HG02571 (cell line): Measurements from ENCODE around the gene CDH1.

Source experiments
- ATAC-seq: cut with Tn5 transposase; IDR thresholded peaks from one replicate; pipeline ENCODE4 v1.9.1; 2021; ENCODE audit warnings: mild to moderate bottlenecking, moderate library complexity; ENCODE audit not compliant: unreplicated experiment

The CDH1 gene

GRCh38 chr16:68759062-68759461 is 22.0 kb downstream of the CDH1 start:
- no peak for ATAC-seq

GRCh38 chr16:68760671-68761275 is 23.7 kb downstream of the CDH1 start:
- ATAC-seq = peak; percentile 47

GRCh38 chr16:68762996-68763756 is 26.1 kb downstream of the CDH1 start:
- no peak for ATAC-seq

- no peak for ATAC-seq
Measured at GRCh38 chr16:68764862-68765261, 27.8 kb downstream of the CDH1 start.

GRCh38 chr16:68767581-68767980 is 30.5 kb downstream of the CDH1 start:
- no peak for ATAC-seq

GRCh38 chr16:68768175-68768574 is 31.1 kb downstream of the CDH1 start:
- ATAC-seq = no peak

- no peak for ATAC-seq
Measured at GRCh38 chr16:68768771-68769170, 31.7 kb downstream of the CDH1 start.

GRCh38 chr16:68770671-68771070 is 33.6 kb downstream of the CDH1 start:
- ATAC-seq = no peak

GRCh38 chr16:68772030-68772681 is 35.1 kb downstream of the CDH1 start:
- ATAC-seq = no peak

- no peak for ATAC-seq
Measured at GRCh38 chr16:68772871-68773270, 35.8 kb downstream of the CDH1 start.

GRCh38 chr16:68774982-68775634 is 38.0 kb downstream of the CDH1 start:
- no peak for ATAC-seq

GRCh38 chr16:68776821-68777485 is 39.9 kb downstream of the CDH1 start:
- peak; percentile 77 for ATAC-seq

- ATAC-seq = no peak
Measured at GRCh38 chr16:68778551-68779231, 41.6 kb downstream of the CDH1 start.

- no peak for ATAC-seq
Measured at GRCh38 chr16:68779891-68780290, 42.8 kb downstream of the CDH1 start.

GRCh38 chr16:68781784-68782183 is 44.7 kb downstream of the CDH1 start:
- no peak for ATAC-seq

GRCh38 chr16:68782198-68783174 is 45.4 kb downstream of the CDH1 start:
- peak; percentile 80 for ATAC-seq

- no peak for ATAC-seq
Measured at GRCh38 chr16:68784226-68784625, 47.1 kb downstream of the CDH1 start.

- no peak for ATAC-seq
Measured at GRCh38 chr16:68784721-68785120, 47.6 kb downstream of the CDH1 start.

- no peak for ATAC-seq
Measured at GRCh38 chr16:68785715-68786114, 48.6 kb downstream of the CDH1 start.
